SH-SY5Y (cell line): ENCODE measurements around the gene CWF19L2.

Source experiments
- GATA2 ChIP-seq: IDR thresholded peaks from 2 replicates; pipeline ENCODE4 v1.6.1; 2011; ENCODE audit warnings: mild to moderate bottlenecking, low read depth, low read length
- GATA3 ChIP-seq: IDR thresholded peaks from 2 replicates; pipeline ENCODE4 v1.6.1; 2011; ENCODE audit warnings: low read depth, mild to moderate bottlenecking, low read length, moderate library complexity

DNA sequence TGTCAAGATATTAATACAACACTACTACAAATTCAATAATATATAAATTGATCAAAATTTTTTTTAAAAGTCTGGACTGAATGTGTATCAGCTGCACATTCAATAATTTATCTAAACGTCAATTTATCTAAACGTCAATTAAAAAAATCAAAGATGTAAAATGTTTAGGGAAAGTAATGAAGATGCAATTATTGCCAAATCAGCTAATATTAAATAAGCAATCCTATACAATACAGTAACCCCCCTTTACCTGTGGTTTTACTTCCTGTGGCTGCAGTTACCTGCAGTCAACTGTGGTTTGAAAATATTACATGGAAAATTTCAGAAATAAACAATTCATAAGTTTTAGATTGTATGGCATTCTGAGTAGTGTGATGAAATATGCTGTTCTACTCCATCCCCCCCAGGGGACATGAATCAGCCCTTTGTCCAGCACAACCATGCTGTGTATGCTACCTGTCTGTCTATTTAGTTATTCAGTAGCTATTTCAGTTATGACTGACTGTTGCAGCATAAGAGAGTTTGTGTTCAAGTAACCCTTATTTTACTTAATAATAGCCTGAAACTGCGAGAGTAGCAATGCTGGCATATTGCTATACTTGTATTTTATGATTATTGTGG, 72.2 kb downstream of the CWF19L2 start:
- no peak for TF ChIP-seq GATA2
- TF ChIP-seq GATA3: no peak
